HFF-Myc (cell line): ENCODE measurements around the gene USP36.

Experiments used
- DNase-seq: peaks from one replicate; pipeline ENCODE4 v3.0.0-alpha.2; 2011; ENCODE audit warnings: low read depth; ENCODE audit errors: extremely low read depth
- H3K4me3 ChIP-seq: replicated peaks from 2 replicates; pipeline ENCODE4 v1.5.1; 2011; ENCODE audit warnings: low read depth, mild to moderate bottlenecking, control low read depth, low read length
- TF ChIP-seq, protein P1 (sequence below): IDR thresholded peaks from 2 replicates; pipeline ENCODE4 v1.5.1; 2012; ENCODE audit warnings: mild to moderate bottlenecking, low read depth, low read length, control low read depth; ENCODE audit errors: missing control alignments

The USP36 gene

DNA sequence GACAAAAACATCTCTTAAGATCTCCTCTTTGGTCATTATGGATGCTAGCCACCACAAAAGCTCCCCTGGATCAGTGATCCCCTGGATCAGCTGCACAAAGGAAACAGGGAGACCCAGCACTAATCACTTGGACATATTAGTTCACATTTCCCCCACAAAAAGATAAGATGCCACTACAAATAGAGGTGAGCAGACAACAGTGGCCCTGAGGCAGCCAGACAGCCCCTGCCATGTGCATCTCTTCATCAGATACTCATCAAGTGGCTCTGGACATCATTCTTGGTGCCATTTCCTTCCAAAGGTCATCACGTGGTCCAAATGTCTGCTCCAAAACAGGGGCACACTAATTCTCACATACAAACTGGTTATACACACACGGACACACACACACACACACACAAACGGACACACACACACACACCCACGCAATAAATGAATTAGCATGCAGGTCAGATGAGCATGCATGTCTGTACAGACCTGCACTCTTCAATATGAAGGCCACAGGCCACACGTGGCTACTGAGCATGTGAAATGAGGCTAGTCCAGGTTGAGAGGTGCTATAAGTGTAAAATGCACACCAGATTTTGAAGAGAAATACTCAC lies 4.1 kb downstream of the USP36 start:
- H3K4me3 ChIP-seq, result no peak overlapping the region
- no peak for DNase-seq
- TF ChIP-seq, protein P1, sequence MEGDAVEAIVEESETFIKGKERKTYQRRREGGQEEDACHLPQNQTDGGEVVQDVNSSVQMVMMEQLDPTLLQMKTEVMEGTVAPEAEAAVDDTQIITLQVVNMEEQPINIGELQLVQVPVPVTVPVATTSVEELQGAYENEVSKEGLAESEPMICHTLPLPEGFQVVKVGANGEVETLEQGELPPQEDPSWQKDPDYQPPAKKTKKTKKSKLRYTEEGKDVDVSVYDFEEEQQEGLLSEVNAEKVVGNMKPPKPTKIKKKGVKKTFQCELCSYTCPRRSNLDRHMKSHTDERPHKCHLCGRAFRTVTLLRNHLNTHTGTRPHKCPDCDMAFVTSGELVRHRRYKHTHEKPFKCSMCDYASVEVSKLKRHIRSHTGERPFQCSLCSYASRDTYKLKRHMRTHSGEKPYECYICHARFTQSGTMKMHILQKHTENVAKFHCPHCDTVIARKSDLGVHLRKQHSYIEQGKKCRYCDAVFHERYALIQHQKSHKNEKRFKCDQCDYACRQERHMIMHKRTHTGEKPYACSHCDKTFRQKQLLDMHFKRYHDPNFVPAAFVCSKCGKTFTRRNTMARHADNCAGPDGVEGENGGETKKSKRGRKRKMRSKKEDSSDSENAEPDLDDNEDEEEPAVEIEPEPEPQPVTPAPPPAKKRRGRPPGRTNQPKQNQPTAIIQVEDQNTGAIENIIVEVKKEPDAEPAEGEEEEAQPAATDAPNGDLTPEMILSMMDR, result no peak

DNA sequence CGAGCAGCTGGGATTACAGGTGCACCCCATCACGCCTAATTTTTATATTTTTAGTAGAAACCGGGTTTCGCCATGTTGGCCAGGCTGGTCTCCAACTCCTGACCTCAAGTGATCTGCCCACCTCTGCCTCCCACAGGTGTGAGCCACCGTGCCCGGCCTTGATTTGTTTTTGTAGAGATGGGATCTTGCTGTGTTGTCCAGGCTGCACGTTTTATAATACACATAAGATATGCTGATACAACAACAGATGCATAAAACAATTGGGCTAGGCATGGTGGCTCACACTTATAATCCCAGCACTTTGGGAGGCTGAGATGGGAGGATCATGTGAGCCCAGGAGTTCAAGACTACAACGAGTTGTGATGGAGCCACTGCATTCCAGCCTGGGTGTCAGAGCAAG lies 6.0 kb downstream of the USP36 start:
- no peak for DNase-seq
- TF ChIP-seq, protein P1, result no peak
- H3K4me3 ChIP-seq, result no peak overlapping the region

DNA sequence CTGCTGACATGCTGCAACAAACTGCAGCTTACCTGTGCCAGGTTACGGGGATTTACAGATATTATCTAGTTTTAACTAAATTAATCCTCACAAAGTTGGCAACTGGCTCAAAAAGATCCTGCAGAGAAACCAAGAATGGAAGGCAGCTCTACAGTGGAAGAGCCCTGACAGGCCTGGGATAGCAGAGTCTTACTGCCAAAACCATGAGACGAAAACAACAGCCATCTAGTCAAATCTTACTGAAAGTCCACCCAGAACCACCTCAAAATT lies 8.1 kb downstream of the USP36 start:
- no peak overlapping the region for H3K4me3 ChIP-seq
- TF ChIP-seq, protein P1, result no peak

DNA sequence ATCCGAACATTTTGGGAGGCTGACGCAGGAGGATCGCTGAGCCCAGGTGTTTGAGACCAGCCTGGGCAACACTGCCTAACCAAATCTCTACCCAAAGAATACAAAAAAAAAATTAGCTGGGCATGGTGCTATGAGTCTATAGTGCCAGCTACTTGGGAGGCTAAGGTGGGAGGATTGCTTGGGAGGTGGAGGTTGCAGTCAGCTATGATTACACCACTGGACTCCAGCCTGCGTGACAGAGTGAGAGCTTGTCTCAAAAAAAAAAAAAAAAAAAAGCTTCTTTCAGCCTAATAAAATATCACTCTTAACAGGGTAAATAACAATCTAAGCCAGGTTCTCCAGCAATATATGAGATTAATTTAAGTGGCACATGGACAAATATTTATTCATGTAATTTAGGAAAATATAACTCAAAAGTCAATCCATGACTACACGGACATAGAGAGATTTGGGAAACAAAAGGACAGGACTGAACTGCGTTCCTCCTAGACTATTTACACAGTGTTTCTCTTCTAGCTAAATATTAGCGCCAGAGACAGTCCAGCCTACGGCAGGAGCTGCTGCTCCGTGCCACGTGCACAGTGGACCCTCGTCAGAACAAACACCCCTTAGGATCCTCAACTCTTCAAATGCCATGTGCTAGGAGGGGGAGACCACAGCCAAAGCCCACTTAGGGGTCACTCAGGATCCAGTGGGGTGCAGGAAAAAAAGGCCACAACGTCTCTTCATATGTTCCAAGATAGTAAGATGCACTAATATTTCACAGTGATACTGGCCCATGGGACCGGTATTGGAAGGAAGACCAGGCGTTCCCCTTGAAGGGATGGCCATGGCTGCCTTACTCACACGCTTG lies 8.7 kb downstream of the USP36 start:
- H3K4me3 ChIP-seq, result no peak overlapping the region
- no peak for DNase-seq
- TF ChIP-seq, protein P1, result no peak

More for the DNA sequence above, 8.1 kb downstream of the USP36 start:
- DNase-seq, result no peak

DNA sequence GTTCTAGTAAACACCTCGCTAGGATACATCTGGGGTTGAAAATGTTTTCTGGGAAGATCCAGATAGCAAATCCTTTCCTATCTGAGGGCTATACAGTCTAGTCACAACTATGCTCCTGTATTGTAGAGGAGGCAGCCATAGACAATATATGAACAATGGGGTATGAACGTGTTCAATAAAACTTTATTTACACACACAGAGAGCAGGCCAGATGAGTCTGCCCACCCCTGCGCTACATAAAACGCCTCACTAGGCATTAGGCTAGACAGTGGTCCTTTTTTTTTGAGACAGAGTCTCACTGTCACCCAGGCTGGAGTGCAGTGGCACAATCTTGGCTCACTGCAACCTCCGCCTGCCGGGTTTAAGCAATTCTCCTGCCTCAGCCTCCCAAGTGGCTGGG lies 11.1 kb downstream of the USP36 start:
- TF ChIP-seq, protein P1, result no peak
- no peak overlapping the region for H3K4me3 ChIP-seq
- DNase-seq, result no peak

DNA sequence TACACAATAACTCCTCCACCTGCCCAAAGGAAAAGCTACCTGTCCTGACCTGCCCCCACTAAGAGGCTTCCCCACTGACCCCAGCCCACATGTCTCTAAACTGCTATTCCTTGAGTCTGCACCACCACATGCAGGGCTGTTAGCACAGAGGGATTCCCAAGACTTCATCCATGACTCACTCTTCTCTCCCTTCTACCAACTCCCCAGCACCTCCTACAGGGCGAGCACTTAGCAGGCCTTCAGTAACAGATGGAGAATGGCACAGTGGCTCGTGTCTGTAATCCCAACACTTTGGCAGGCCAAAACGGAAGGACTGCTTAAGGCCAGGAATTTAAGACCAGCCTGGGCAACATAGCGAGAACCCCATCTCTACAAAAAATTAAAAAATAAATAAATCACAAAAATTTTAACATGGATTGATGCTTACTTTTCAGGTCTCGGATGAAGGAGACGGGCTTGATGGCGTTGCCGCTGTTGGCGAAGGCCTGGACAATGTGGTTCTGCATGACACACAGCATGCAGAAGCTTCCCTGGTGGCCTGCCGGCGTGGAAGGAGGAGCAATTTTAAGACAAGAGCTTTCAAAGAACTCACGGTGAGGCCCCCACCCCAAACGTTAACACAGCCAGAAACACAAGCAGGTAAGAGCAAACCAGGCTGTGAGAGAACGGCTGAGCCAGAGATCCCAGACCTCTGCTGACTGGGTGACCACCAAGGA lies 12.0 kb downstream of the USP36 start:
- TF ChIP-seq, protein P1, result peak; percentile 62
- no peak overlapping the region for H3K4me3 ChIP-seq
- DNase-seq, result no peak
